Fibroblast of villous mesenchyme (primary cell): ENCODE data around the gene SLC12A4. TPM values are rescaled to one million over a fixed set of nuclear protein-coding genes. Genes with fewer than 3 reads are reported as not detected.
"Not testable (repeated sequence)": the region's sequence is repeated elsewhere in the genome, so short reads cannot be mapped to it uniquely, and the experiment has no call there.

Experiments used
- DNase-seq: peaks from one replicate; pipeline ENCODE4 v3.0.0-alpha.2; 2010; ENCODE audit warnings: low read depth
- H3K4me3 ChIP-seq: 2 replicates; pipeline ENCODE4 v1.5.1; 2011; ENCODE audit warnings: low read depth, mild to moderate bottlenecking, low read length
- total RNA-seq: library from RNA; depleted of rRNA; stranded (reverse); fragments of >200 nt; gene quantifications from 2 replicates; pipeline ENCODE4 v1.2.3, GENCODE V29; 2012
- TF ChIP-seq, protein P1 (sequence below): IDR thresholded peaks from 2 replicates; pipeline ENCODE4 v1.5.1; 2012; ENCODE audit warnings: low read depth, mild to moderate bottlenecking, low read length; ENCODE audit not compliant: insufficient read depth

Gene SLC12A4
- total RNA-seq, 1 donor: 104 TPM

- no peak overlapping the region for H3K4me3 ChIP-seq
- no peak for DNase-seq
- TF ChIP-seq, protein P1, sequence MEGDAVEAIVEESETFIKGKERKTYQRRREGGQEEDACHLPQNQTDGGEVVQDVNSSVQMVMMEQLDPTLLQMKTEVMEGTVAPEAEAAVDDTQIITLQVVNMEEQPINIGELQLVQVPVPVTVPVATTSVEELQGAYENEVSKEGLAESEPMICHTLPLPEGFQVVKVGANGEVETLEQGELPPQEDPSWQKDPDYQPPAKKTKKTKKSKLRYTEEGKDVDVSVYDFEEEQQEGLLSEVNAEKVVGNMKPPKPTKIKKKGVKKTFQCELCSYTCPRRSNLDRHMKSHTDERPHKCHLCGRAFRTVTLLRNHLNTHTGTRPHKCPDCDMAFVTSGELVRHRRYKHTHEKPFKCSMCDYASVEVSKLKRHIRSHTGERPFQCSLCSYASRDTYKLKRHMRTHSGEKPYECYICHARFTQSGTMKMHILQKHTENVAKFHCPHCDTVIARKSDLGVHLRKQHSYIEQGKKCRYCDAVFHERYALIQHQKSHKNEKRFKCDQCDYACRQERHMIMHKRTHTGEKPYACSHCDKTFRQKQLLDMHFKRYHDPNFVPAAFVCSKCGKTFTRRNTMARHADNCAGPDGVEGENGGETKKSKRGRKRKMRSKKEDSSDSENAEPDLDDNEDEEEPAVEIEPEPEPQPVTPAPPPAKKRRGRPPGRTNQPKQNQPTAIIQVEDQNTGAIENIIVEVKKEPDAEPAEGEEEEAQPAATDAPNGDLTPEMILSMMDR: no peak
These were observed 34.6 kb upstream of the SLC12A4 start for GRCh38 chr16:68003031-68003430.

DNA sequence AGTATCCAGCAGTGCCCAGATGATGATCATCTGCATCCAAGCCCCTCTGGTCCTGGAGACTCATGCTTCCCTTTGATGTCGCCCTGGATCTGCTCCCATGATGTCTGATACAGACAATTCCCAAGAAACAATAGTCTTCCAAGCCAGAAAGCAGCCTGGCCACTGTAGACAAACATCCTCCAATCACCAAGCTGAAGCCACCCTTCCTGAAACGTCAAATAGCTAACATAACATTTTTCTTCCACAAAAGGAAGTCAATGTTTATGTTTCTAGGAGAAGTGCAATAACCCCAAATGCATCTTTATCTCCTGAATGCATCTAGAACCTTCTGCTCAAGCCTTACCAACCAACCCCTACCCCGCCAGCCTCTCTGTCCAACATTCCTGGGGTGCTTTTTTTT is 32.0 kb upstream of the SLC12A4 start:
- H3K4me3 ChIP-seq: no peak overlapping the region
- DNase-seq: peak; percentile 29
- TF ChIP-seq, protein P1: no peak

DNA sequence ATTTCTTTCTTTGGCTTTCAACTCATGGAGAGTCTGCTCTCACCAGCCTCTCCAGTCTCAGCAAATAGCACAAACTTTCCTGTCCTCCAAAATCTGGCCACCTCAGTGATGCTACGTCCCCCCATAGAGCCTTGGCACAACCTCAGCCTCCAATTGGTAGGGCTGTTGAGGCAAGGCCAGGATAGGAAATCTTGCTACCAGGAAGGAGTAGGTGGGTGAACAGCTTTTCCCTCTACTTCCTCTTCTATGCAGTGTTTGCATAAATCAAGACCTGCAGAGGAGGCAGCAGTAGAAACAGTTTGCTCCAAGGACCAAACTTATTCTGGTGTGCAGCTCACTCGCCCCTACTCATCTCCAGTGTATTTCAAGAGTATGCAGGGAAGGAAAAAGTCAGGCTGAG is 31.5 kb upstream of the SLC12A4 start:
- no peak for DNase-seq
- TF ChIP-seq, protein P1: no peak
- no peak overlapping the region for H3K4me3 ChIP-seq

GRCh38 chr16:67998779-67999688 is 30.6 kb upstream of the SLC12A4 start, which contains the start of gene DPEP2:
TSS of gene DPEP2 (minus strand) at chr16:67999484. CDS start at chr16:67993212, 6,272 bp downstream.
- DNase-seq, H3K4me3 ChIP-seq: not testable (repeated sequence)

DNA sequence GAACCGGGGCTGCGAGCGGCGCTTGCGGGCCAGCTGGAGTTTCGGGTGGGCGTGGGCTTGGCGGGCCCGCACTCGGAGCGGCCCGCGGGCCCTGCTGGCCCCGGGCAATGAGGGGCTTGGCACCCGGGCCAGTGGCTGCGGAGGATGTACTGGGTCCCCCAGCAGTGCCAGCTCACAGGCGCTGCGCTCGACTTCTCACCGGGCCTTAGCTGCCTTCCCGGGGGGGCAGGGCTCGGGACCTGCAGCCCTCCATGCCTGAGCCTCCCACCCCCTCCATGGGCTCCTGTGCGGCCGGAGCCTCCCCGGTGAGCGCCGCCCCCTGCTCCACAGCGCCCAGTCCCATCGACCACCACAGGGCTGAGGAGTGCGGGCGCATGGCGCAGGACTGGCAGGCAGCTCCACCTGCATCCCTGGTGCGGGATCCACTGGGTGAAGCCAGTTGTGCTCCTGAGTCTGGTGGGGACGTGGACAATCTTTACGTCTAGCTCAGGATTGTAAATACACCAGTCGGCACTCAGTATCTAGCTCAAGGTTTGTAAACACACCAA is 29.9 kb upstream of the SLC12A4 start:
- not testable (repeated sequence) for H3K4me3 ChIP-seq, DNase-seq

GRCh38 chr16:67996666-67997065 is 28.2 kb upstream of the SLC12A4 start:
- TF ChIP-seq, protein P1: no peak
- no peak overlapping the region for H3K4me3 ChIP-seq
- DNase-seq: no peak

GRCh38 chr16:67995423-67995822 is 27.0 kb upstream of the SLC12A4 start:
- TF ChIP-seq, protein P1: no peak
- DNase-seq: no peak
- no peak overlapping the region for H3K4me3 ChIP-seq

GRCh38 chr16:67994040-67994408 is 25.6 kb upstream of the SLC12A4 start:
- not testable (repeated sequence) for DNase-seq, H3K4me3 ChIP-seq
